Daoy (cell line): ENCODE results near the gene SMYD4. TPM values are rescaled to one million over a fixed set of nuclear protein-coding genes. Genes with fewer than 3 reads are reported as not detected.
"Not testable (repeated sequence)": the region's sequence is repeated elsewhere in the genome, so short reads cannot be mapped to it uniquely, and the experiment has no call there.

Experiments used
- DNase-seq: peaks from one replicate; pipeline ENCODE4 v3.0.0-alpha.2; 2015; ENCODE audit warnings: low read depth
- total RNA-seq: library from RNA; depleted of rRNA; stranded (reverse); fragments of >200 nt; shearing (Covaris generic); gene quantifications from 2 replicates; pipeline ENCODE4 v1.2.3, GENCODE V29; 2014

The SMYD4 gene
- total RNA-seq, 1 experiment from 2014 or later: 10.1 TPM

DNA sequence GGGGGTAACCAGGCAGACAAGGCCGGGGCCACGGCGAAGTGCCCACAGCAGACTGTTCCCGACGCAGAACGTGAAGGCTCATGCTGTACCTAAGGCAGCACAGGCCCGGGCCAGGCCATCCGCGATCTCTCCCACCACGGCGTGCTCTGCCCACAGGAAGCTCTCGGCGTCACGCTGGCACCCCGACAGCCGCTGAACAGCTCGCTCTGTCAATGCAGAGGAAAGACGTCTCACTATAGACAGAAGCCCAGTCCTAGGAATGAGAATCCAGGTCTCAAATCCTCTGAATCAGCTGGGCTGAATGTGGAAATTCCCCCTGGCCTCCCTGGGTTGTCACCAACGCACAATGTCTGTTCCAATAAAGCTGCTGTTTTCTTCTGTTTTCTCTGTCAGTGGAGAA lies 46.4 kb downstream of the SMYD4 start:
- DNase-seq: peak; percentile 35

DNA sequence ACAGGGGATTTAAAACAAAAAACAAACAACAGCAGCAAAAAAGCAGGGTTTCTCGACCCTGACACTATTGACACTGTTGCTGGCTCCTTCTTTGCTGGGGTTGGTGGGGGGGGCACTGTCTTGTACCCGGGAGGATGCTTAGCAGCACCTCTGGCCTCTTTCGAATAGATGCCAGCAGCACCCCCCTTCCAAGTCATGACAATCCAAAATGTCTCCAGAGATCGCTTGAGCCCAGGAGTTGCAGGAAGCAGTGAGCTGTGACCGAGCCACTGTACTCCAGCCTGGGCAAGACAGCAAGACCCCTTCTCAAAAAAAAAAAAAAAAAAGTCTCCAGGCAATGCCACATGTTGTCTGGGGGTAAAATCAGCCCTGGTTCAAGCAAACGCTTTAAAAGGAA lies 47.5 kb downstream of the SMYD4 start:
- no peak for DNase-seq

DNA sequence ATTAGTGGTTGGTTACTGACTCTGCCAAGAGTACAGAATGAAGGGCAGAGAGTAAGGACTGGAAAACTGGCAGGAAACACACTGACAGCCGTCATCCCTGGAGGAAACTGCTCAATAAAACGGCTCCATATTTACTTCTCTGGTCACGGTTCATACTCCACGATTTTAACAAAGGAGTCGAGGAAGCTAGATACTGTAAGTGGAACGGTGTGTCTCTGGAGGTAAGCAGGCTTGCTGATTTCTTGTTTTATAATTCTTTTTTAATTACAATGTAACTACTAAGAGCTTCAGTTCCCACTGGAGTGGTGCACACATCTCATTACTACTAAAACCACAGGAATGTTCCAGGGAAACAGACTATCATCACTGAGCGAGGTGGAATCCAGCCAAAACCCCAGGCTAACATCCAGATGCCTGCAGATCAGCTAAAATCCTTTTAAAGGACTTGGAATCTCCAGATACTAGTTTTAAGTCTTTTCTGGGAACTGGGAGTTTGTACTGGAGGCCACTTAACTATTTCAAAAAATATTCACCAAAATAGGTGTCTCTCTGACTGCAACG lies 50.1 kb downstream of the SMYD4 start:
- peak; percentile 93 for DNase-seq

- no peak for DNase-seq
Observed at GRCh38 chr17:1776857-1777256, 52.8 kb downstream of the SMYD4 start.

- DNase-seq: no peak
Observed at GRCh38 chr17:1776328-1776727, 53.4 kb downstream of the SMYD4 start.

DNA sequence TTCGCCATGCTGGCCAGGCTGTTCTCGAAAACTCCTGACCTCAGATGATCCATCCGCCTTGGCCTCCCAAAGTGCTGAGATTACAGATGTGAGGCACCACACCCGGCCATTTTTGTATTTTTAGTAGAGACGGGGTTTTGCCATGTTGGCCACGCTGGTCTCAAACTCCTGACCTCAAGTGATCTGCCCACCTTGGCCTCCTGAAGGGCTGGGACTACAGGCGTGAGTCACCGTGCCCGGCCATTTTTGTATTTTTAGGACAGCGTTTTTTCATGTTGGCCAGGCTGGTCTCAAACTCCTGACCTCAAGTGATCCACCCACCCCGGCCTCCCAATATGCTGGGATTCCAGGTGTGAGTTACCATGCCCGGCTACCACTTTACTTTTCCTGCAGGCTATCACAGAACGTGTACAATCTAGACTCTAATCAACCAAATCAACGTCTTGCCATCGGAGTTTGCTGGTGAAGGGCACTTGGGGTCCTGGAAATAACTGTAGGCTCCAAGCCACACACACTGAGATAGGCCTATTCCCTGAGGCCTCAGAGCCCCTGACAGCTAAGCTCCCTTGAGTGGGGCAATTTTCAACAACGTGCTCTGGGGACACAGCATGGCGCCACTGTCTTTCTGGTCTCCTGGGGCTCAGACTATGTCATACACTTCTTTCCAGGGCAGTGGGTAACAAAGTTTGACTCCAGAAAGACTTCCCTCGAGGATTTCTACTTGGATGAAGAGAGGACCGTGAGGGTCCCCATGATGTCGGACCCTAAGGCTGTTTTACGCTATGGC lies 55.1 kb downstream of the SMYD4 start:
- DNase-seq: no peak

GRCh38 chr17:1773696-1774181 lies 56.0 kb downstream of the SMYD4 start:
- DNase-seq: no peak

- DNase-seq: peak; percentile 67
Observed at GRCh38 chr17:1773000-1773695, 56.6 kb downstream of the SMYD4 start.

- DNase-seq: peak; percentile 46
Observed at GRCh38 chr17:1769822-1770477, 59.8 kb downstream of the SMYD4 start.

DNA sequence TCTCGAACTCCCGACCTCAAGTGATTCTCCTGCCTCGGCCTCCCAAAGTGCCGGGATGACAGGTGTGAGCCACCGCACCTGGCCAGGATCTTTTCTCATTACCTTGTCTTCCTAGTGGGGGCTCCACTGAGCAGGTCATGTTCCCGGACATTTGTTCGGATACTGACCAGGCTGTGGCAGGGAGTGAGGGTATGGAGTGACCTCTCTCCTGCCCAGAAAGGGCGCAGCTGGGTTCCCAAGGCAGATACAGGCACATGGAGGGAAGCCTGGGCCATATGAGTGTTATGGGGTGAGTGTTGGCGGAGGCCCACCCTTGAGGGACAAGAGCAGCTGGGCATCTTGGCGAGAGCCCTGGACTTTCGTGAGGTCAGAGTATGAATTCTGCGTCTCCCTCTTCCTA lies 62.3 kb downstream of the SMYD4 start:
- no peak for DNase-seq

DNA sequence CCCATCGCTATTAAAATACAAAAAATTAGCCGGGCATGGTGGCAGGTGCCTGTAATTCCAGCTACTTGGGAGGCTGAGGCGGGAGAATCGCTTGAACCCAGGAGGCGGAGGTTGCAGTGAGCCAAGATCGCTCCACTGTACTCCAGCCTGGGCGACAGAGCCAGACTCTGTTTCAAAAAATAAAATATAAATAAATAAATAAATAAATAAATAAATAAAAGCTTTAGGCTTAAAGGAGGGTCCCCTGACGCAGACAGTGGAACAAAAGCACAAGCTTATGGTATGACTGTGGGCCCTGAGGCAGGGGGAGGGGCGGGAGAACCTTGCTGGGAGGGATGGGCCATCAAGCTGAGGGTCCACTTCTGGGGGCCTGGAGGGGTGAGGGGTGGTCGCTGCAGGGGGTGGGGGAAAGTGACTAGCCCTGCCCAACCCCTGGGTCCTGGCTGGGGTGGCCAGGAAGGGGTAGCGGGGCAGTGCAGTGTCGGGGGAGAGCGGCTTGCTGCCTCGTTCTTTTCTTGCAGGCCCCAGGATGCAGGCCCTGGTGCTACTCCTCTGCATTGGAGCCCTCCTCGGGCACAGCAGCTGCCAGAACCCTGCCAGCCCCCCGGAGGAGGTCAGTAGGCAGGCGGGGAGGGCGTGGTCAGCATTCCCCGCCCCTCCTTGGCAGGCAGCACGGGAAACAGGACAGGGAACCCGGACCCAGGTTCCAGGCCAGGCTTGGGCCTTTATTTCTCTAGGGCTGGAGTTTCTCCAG lies 63.1 kb downstream of the SMYD4 start:
- DNase-seq: peak; percentile 34

- no peak for DNase-seq
Observed at GRCh38 chr17:1765576-1765975, 64.1 kb downstream of the SMYD4 start.

- DNase-seq: not testable (repeated sequence)
Observed at GRCh38 chr17:1764705-1765104, 65.0 kb downstream of the SMYD4 start.

DNA sequence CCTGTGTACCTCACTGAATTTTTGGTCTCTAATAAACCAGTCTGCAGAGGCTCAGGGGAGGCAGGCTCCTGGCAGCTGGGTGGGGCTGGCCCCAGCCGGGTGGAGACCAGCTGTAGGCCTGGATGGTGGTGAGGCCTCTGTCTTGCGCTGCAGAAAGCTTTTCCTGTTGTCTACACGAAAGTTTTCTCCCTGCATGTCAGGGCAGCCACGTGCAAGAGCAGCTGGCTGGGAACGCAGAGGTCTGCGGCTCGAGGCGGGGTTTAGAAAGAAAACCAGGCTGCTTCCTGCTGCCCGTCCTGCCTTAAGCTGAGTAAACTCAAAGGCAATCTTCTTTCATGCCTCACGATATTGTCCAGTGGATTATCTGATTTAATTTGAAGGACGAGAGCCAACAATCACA lies 65.4 kb downstream of the SMYD4 start:
- no peak for DNase-seq

DNA sequence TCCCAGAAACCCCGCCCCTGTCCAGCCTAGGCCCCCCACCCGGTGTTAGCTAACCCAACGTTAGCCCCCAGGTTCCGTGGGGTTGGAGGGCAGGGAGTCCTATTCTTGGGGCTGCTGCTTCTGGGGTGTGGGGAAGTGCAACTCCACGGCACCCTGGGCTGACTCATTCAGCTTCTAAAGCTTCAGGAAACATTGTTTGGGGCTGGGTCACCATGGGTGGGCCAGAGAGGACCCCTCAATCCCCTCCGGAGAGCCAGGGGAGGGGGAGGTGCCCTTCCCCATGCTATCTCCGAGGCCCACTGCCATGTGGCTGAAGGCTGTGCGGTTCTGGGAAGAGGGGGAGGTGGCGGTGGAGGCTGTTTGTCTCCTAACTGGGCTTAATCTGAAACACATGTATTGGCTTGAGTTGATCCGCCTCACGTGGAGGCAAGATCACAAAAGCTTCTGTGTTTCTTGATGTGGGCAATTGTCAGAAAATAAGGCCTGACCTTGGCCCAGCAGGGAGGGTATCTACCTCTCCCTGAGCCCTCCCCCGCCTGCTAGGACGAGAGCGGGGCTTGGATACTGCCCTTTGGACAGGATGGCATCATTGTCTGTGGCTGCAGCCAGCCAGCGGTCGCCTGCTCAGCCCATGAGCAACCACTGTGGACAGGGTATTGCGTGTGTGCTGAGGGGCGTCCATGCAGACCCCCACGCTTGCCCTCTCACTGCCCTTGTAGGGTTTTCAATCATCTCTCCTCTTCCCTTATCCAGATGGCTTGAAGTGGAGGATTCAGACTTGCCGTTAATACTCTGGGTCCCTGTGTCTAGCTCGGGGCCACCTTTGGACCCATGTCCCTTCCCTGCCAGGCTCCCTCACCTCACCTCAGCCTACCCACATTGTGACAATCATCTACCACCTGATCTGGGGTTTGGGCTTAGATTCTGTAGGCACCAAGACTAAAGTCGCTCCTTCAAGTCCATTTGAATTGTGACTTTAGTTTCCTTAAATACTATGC lies 66.5 kb downstream of the SMYD4 start:
- no peak for DNase-seq

DNA sequence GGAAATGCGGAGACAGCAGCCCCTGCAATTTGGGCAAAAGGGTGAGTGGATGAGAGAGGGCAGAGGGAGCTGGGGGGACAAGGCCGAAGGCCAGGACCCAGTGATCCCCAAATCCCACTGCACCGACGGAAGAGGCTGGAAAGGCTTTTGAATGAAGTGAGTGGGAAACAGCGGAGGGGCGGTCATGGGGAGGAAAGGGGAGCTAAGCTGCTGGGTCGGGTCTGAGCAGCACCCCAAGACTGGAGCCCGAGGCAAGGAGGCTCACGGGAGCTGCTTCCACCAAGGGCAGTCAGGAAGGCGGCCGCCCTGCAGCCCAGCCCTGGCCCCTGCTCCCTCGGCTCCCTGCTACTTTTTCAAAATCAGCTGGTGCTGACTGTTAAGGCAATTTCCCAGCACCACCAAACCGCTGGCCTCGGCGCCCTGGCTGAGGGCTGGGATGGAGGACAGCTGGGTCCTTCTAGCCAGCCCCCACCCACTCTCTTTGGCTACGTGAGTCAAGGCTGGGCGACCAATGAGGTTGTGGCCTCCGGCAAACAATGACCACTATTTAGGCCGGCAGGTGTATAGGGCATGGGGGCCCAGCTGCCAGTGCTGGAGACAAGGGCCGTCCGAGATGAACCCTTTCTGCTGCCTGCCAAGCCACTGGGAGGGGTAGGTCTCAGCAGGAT lies 67.3 kb downstream of the SMYD4 start:
- no peak for DNase-seq

DNA sequence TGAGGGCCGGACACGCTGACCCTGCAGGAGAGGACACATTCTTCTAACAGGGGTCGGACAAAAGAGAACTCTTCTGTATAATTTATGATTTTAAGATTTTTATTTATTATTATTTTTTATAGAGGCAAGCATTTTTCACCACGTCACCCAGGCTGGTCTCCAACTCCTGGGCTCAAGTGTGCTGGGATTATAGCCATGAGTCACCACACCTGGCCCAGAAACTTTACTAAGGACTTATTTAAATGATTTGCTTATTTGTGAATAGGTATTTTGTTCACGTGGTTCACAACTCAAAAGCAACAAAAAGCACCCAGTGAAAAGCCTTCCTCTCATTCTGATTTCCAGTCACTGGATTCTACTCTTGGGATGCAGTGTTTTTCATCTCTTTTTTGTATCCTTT lies 70.2 kb downstream of the SMYD4 start:
- DNase-seq: no peak

DNA sequence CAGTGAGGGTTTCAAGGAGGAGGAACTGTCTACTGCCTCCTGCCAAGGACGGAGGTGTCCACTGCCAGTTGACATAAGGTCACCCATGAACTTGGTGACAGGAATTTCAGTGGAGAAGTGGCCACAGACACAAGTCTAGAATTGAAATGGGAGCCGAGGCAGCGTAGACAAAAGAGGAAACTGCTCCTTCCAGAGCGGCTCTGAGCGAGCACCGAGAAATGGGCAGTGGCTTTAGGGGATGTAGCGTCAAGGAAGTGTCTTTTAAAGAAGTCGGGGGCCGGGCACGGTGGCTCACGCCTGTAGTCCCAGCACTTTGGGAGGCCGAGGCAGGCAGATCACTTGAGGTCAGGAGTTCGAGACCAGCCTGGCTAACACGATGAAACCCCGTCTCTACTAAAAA lies 70.9 kb downstream of the SMYD4 start:
- no peak for DNase-seq

GRCh38 chr17:1755827-1756262 lies 73.9 kb downstream of the SMYD4 start:
- no peak for DNase-seq
